GM23338 (cell line): ENCODE measurements around the gene RENBP.

Experiments
- CTCF ChIP-seq, 2 experiments: fragments of 200-600 bp in 1 of 2; sonication (generic) in 1 of 2; conservative IDR thresholded peaks; 2 replicates each; pipeline versions ENCODE4 v1.5.1 to v1.6.1; 2016 to 2017; ENCODE audit warnings: antibody characterized with exemption in 2 of 2, low read depth in 2 of 2, mild to moderate bottlenecking in 2 of 2, moderate library complexity in 1 of 2
- EZH2 ChIP-seq: fragments of 200-600 bp; sonication (generic); IDR thresholded peaks from one replicate; pipeline ENCODE4 v1.8.0; 2017; ENCODE audit warnings: antibody characterized with exemption, mild to moderate bottlenecking, low read depth; ENCODE audit not compliant: unreplicated experiment
- JUNB ChIP-seq: IDR thresholded peaks from one replicate; pipeline ENCODE4 v1.6.1; 2016; ENCODE audit warnings: antibody characterized with exemption; ENCODE audit not compliant: unreplicated experiment
- POLR2AphosphoS5 ChIP-seq: IDR thresholded peaks from 2 replicates; pipeline ENCODE4 v1.6.1; 2016; ENCODE audit warnings: antibody characterized with exemption, low read depth
- REST ChIP-seq: IDR thresholded peaks from one replicate; pipeline ENCODE4 v1.6.1; 2018; ENCODE audit warnings: antibody characterized with exemption; ENCODE audit not compliant: unreplicated experiment
- ZNF331 ChIP-seq: fragments of 250-450 bp; sonication (Bioruptor Pico); IDR thresholded peaks from 2 replicates; pipeline ENCODE4 v1.5.0; 2020; ENCODE audit warnings: low read depth, mild to moderate bottlenecking, moderate library complexity

GRCh38 chrX:153889123-153889522, 55.3 kb downstream of the RENBP start:
- no peak for TF ChIP-seq POLR2AphosphoS5
- no peak for TF ChIP-seq CTCF (conservative IDR thresholded peaks at IDR 0.05; ENCODE audit: low read depth in 2 of 2)
- no peak for TF ChIP-seq JUNB
- TF ChIP-seq REST = no peak
- no peak for TF ChIP-seq ZNF331 (CRISPR knock-in tag)
- no peak for TF ChIP-seq EZH2
